Measurements from ENCODE around the gene PRKCI.

PRKCI gene

DNA sequence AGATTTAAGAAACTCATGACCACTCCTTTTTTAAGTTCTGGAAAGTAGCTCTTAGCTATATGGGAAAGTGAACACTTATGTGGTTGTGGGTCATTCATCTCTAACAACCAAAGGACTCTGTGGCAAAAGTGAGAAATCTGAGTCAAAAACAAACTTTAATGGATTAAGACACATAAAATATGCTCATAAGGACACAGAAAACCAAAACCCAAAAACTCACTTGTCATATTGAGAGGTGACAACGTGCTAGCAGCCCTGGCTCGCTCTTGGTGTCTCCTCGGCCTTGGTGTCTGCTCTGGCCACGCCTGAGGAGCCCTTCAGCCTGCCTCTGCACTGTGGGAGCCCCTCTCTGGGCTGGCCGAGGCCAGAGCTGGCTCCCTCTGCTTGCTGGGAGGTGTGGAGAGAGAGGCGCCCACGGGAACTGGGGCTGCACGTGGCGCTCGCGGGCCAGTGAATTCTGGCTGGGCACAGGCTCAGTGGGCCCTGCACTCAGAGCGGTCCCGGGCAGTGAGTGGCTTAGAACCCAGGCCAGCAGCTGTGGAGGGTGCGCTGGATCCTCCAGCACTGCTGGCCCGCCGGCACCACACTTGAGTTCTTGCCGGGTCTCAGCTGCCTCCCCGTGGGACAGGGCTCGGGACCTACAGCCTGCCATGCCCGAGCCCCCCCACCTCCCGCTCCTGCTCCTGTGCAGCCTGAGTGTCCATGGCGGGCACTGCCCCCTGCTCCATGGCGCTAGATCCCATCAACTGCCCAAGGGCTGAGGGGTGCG, 105.0 kb downstream of the PRKCI start:
- no peak for TF ChIP-seq CTCF (IDR thresholded peaks at IDR 0.05)

DNA sequence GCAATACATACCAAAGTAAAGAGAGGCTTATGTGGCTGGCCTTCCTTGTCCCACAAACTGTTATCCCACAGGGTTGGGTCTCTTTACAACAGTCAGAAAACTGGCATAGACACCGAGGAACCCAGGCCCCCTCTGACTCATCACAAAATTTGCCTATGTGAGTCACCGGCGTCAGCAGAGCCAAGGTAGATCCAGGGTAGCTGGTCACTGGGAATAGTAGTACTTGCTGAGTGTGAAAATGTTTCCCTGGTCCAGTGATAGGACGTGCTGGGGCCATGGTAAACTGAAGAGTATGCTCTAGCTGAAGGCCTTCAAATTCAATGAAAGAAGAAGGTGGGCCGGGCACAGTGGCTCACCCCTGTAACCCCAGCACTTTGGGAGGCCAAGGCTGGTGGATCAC, 108.1 kb downstream of the PRKCI start:
- no peak for TF ChIP-seq CTCF (IDR thresholded peaks at IDR 0.05)

DNA sequence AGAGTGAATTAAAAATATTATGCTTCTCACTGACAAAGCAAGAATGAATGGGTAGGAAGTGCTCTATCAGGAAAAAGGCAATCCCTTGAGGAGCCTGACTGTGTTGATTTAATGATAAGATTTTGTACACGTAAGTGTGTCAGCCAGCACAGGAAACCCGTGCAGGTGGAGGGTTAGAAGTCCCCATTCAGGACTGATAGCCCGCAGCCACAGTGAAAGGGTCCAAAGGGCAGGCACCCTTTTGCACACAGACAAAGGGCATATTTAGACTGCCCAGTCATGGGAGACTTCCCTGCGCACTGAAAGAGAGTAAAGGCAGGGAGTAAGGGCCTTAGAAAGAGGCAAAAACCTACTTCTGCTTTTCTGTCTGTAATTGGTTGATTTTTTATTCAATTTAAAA, 108.9 kb downstream of the PRKCI start:
- no peak for TF ChIP-seq CTCF (IDR thresholded peaks at IDR 0.05)

GRCh38 chr3:170337420-170337819, 115.2 kb downstream of the PRKCI start:
- no peak for TF ChIP-seq CTCF (IDR thresholded peaks at IDR 0.05)

DNA sequence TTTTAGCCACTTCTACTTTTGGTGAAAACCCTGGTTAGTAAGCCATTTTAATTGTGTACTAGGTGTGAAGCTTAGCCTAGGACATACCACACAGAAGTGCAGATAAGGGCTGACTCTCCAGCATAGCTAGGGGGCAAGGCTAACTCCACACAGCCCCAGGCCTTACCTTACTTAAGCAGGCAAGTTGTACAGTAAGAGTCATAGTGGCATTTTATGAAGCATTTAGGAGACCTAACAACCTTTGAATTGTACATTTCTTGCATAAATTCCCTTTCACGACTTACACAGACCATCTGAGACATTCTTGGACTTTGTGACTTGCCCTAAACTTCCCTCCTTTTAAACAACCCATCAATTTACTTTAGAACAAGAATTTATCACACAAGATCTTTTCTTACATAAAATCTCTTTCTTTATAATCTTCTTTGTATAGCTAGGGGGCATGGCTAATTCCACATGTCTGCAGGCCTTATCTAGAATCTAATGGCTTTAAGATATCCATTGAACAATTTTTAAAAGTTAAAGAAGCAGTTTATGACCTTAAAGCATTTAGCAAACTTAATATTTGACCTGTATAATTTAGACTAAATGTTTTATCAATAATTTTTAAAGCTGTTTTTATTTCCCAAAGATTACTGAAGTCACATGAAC, 116.6 kb downstream of the PRKCI start:
- no peak for TF ChIP-seq CTCF (IDR thresholded peaks at IDR 0.05)

- TF ChIP-seq CTCF (IDR thresholded peaks at IDR 0.05): no peak
These were observed 122.7 kb downstream of the PRKCI start for GRCh38 chr3:170344971-170345370.

DNA sequence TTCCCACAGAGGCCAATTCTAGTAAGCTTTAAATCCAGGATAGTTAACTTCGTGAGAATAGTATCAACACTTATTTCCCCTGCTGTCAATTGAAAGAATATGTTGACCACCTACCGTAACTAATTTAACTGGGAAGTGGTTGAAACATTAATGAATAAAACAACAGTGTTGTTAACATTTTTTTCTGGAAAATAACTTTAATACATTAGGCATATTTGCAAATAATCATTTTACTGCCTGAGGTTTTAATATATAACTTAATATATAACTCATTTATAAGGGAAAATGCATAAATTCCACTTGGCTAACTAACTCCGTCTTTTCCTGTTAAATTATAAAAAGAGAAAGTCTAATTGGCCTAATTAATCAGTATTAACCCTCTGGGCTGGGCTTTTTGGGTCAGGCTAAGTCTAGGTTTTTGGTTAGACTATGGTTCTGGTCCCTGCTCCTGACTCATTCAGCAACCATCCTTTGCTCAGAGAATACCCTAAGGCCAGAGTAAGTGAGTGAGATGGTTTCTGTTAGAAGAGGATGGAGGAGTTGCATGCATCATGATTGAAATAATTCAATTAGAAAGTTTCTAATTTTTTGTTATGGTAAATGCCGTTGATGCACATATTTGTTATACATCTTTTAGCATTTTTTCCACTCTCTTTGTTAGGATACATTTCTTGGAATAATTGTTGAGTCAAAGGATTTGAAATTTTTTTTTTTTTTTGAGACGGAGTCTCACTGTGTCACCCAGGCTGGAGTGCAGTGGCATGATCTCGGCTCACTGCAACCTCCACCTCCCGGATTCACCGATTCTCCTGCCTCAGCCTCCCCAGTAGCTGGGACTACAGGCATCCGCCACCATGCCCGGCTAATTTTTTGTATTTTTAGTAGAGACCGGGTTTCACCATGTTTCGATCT, 124.5 kb downstream of the PRKCI start:
- TF ChIP-seq CTCF (IDR thresholded peaks at IDR 0.05): no peak
